ENCODE measurements around the gene FBP1. TPM values are rescaled to one million over a fixed set of nuclear protein-coding genes. Genes with fewer than 3 reads are reported as not detected.

FBP1 gene
- total and polyA plus RNA-seq, 12 donors, result 2.1 to 61.1 (median 33.9) TPM

DNA sequence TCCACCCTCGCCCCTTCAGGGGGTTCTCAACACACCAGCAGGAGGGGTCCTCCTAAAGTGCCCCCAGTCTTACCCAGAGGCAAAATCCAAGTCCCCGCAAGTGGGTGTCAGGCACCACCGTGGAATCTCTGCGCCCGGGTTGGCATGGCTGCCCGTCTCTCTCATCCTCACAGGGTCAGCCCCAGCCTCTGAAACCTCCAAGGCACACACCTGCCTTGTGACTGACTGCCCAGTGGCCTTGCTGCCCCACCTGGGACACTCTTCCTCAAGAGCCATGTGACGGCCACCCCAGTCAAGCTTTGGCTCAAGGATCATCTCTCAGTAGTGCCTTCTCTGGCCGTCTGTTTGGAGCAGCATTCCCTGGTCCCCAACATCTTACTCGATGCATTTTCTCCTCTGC, 50.6 kb downstream of the FBP1 start:
- no peak overlapping the region for H3K27ac ChIP-seq
- H3K27me3 ChIP-seq, result no peaks in the 10 kb centered on the region
- H3K36me3 ChIP-seq (replicated peaks in 1 of 2), result no peaks in the 10 kb centered on the region
- no peak overlapping the region for H3K4me3 ChIP-seq
- TF ChIP-seq POLR2A (IDR thresholded peaks at IDR 0.05), result no peak
- TF ChIP-seq, protein P1, sequence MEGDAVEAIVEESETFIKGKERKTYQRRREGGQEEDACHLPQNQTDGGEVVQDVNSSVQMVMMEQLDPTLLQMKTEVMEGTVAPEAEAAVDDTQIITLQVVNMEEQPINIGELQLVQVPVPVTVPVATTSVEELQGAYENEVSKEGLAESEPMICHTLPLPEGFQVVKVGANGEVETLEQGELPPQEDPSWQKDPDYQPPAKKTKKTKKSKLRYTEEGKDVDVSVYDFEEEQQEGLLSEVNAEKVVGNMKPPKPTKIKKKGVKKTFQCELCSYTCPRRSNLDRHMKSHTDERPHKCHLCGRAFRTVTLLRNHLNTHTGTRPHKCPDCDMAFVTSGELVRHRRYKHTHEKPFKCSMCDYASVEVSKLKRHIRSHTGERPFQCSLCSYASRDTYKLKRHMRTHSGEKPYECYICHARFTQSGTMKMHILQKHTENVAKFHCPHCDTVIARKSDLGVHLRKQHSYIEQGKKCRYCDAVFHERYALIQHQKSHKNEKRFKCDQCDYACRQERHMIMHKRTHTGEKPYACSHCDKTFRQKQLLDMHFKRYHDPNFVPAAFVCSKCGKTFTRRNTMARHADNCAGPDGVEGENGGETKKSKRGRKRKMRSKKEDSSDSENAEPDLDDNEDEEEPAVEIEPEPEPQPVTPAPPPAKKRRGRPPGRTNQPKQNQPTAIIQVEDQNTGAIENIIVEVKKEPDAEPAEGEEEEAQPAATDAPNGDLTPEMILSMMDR (IDR thresholded peaks at IDR 0.05), result no peak
- DNase-seq, result no peak
- no peaks in the 10 kb centered on the region for H3K9me3 ChIP-seq (replicated peaks in 1 of 3)
- 69 to 90% (median 84%) methylated on average over 3 to 9 of the region's 9 CpGs for WGBS, 4 donors
- intact Hi-C loops (cut with DNase I), result no loop called here
- no peaks in the 10 kb centered on the region for H3K4me1 ChIP-seq (replicated peaks in 1 of 2)

DNA sequence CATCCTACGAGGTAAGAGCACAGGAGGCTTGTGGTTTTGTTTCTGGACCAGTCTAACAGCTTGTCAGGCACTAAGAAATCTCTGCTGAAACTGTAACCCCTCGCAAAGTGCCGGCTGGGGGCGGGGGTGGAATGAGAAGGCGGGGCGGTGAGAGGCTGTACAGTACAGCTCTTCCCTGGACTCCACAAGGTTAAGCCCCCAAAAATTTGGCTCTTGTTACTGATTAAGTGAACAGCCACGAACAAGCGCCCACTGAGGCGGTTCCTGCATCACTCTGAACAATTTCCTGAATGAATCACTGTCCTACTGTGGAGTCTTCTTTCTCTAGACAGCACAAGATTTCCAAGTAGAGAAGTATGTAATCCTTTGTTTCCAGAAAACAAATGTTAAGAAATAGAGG, 52.5 kb downstream of the FBP1 start:
- H3K27me3 ChIP-seq, result no peaks in the 10 kb centered on the region
- intact Hi-C loops (cut with DNase I), result no loop called here
- WGBS, 4 donors, result 62 to 71% (median 67%) methylated on average over 9 of the region's 9 CpGs

DNA sequence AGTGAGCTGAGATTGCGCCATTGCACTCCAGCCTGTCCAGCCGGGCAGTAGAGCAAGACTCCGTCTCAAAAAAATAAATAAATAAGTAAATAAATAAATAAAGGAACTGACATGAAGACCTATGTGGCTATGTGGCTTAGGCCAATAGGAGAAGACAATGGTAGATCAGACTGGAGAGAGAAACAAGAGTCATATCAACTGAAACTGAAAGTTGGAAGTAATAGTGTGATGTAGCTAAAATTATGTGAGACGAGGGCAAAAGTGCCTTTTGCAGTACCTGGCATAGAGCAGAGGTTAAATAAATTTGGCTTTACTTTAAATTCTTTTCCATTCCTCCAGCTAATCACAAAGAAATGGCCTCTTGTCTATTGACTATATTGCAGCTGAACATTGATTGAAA, 53.0 kb downstream of the FBP1 start:
- H3K9me3 ChIP-seq (replicated peaks in 1 of 3), result no peaks in the 10 kb centered on the region
- H3K4me3 ChIP-seq, result no peak overlapping the region
- H3K4me1 ChIP-seq (replicated peaks in 1 of 2), result no peaks in the 10 kb centered on the region
- no peak for DNase-seq
- intact Hi-C loops (cut with DNase I), result no loop called here
- TF ChIP-seq POLR2A (IDR thresholded peaks at IDR 0.05), result no peak
- TF ChIP-seq, protein P1 (IDR thresholded peaks at IDR 0.05), result no peak
- no peak overlapping the region for H3K27ac ChIP-seq
- no peaks in the 10 kb centered on the region for H3K27me3 ChIP-seq
- 71 to 76% (median 72%) methylated on average over 4 of the region's 4 CpGs for WGBS, 4 donors
- no peaks in the 10 kb centered on the region for H3K36me3 ChIP-seq (replicated peaks in 1 of 2)

More for the DNA sequence above, 52.5 kb downstream of the FBP1 start:
- TF ChIP-seq, protein P1 (IDR thresholded peaks at IDR 0.05), result no peak
- no peak for TF ChIP-seq POLR2A (IDR thresholded peaks at IDR 0.05)
- Histone ChIP-seq H3K4me3 (no peak overlapping the region), H3K9me3 (replicated peaks in 1 of 3) (no peaks in the 10 kb centered on the region), H3K36me3 (replicated peaks in 1 of 2) (no peaks in the 10 kb centered on the region), H3K4me1 (replicated peaks in 1 of 2) (no peaks in the 10 kb centered on the region), H3K27ac (no peak overlapping the region)
- DNase-seq, result no peak

DNA sequence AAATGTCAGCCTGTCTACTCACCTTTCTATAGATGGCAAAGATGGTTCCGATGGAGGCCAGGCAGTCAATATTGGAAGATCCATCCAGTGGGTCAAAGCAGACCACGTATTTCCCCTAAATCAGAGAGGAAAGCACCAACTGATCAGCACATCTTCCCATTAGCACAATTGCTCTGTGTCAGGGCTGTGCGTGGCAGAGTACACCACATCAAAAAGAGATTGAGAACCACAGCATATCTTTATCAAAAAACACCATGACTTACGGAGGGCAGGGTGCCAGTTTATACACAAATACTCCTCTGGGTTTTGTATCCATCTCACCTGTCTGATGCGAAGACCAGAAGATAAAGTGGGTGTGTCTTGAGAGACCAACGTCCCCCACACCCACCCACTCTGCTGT, 54.8 kb downstream of the FBP1 start:
- no peaks in the 10 kb centered on the region for H3K27me3 ChIP-seq
- WGBS, 4 donors, result 88 to 94% (median 89%) methylated on average over 6 of the region's 6 CpGs
- TF ChIP-seq, protein P1 (IDR thresholded peaks at IDR 0.05), result no peak
- no peak for DNase-seq
- no peaks in the 10 kb centered on the region for H3K4me1 ChIP-seq (replicated peaks in 1 of 2)
- H3K4me3 ChIP-seq, result no peak overlapping the region
- H3K9me3 ChIP-seq (replicated peaks in 1 of 3), result no peaks in the 10 kb centered on the region
- H3K36me3 ChIP-seq (replicated peaks in 1 of 2), result no peaks in the 10 kb centered on the region
- intact Hi-C loops (cut with DNase I), result no loop called here
- no peak overlapping the region for H3K27ac ChIP-seq
